ENCODE measurements around the gene CALCB.

DNA sequence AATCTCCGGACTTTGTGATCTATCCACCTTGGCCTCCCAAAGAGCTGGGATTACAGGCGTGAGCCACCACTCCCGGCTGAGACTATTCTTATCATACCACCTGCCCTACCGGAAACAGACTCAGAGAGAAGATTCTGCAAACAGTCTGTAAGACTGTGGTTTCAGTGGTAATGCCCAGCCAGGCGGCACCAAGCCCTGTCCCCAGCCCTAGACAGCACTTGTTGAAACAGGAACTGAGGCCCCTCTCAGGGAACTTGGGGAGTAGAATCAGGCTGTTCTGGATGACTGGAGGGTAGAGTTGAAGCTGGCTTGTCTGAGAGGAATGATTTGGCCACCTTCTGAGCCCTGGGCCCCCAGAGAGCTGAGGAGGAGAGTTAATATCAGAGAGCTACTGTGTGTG is 40.0 kb downstream of the CALCB start:
- TF ChIP-seq, protein P1, sequence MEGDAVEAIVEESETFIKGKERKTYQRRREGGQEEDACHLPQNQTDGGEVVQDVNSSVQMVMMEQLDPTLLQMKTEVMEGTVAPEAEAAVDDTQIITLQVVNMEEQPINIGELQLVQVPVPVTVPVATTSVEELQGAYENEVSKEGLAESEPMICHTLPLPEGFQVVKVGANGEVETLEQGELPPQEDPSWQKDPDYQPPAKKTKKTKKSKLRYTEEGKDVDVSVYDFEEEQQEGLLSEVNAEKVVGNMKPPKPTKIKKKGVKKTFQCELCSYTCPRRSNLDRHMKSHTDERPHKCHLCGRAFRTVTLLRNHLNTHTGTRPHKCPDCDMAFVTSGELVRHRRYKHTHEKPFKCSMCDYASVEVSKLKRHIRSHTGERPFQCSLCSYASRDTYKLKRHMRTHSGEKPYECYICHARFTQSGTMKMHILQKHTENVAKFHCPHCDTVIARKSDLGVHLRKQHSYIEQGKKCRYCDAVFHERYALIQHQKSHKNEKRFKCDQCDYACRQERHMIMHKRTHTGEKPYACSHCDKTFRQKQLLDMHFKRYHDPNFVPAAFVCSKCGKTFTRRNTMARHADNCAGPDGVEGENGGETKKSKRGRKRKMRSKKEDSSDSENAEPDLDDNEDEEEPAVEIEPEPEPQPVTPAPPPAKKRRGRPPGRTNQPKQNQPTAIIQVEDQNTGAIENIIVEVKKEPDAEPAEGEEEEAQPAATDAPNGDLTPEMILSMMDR (conservative IDR thresholded peaks at IDR 0.05; ENCODE audit: low read depth, low read length) = no peak
- TF ChIP-seq MAZ (IDR thresholded peaks at IDR 0.05; ENCODE audit: borderline replicate concordance, low read depth, low read length) (no peak), RCOR1 (IDR thresholded peaks at IDR 0.05; ENCODE audit: insufficient replicate concordance, low read length) (no peak), FOS (IDR thresholded peaks at IDR 0.05; ENCODE audit: low read depth, low read length) (no peak), POLR2A (IDR thresholded peaks at IDR 0.05; ENCODE audit: low read depth, low read length) (no peak), RFX5 (IDR thresholded peaks at IDR 0.05; ENCODE audit: low read depth, low read length) (no peak), CEBPB (IDR thresholded peaks at IDR 0.05; ENCODE audit: low read depth, low read length) (no peak), CHD1 (IDR thresholded peaks at IDR 0.05; ENCODE audit: low read depth, low read length) (no peak), MAFK (IDR thresholded peaks at IDR 0.05; ENCODE audit: low read depth, low read length) (no peak), SMC3 (IDR thresholded peaks at IDR 0.05; ENCODE audit: low read depth, low read length) (no peak), MXI1 (IDR thresholded peaks at IDR 0.05; ENCODE audit: borderline replicate concordance, low read depth, low read length) (no peak), BHLHE40 (IDR thresholded peaks at IDR 0.05; ENCODE audit: low read depth, low read length) (no peak)
- TF ChIP-seq, protein P2, sequence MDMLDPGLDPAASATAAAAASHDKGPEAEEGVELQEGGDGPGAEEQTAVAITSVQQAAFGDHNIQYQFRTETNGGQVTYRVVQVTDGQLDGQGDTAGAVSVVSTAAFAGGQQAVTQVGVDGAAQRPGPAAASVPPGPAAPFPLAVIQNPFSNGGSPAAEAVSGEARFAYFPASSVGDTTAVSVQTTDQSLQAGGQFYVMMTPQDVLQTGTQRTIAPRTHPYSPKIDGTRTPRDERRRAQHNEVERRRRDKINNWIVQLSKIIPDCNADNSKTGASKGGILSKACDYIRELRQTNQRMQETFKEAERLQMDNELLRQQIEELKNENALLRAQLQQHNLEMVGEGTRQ (IDR thresholded peaks at IDR 0.05; ENCODE audit: low read depth, low read length) = no peak
